DMS53 (cell line): ENCODE measurements around the gene CELF1.
"Not testable (repeated sequence)": the region's sequence is repeated elsewhere in the genome, so short reads cannot be mapped to it uniquely, and the experiment has no call there.

ENCODE experiments used
- DNase-seq: peaks from one replicate; lab custom pipeline; 2025; lab: John Stamatoyannopoulos, UW

CELF1 gene

GRCh38 chr11:47538741-47539565, 14.0 kb downstream of the CELF1 start:
- DNase-seq, result peak; percentile 28

- no peak for DNase-seq
Measured at GRCh38 chr11:47536915-47537314, 16.0 kb downstream of the CELF1 start.

GRCh38 chr11:47534704-47535251, 18.2 kb downstream of the CELF1 start:
- DNase-seq, result no peak

GRCh38 chr11:47533690-47534151, 19.2 kb downstream of the CELF1 start:
- no peak for DNase-seq

- peak; percentile 41 for DNase-seq
Measured at GRCh38 chr11:47532597-47533213, 20.2 kb downstream of the CELF1 start.

- no peak for DNase-seq
Measured at GRCh38 chr11:47531666-47532065, 21.3 kb downstream of the CELF1 start.

- not testable (repeated sequence) for DNase-seq
Measured at GRCh38 chr11:47530721-47531120, 22.2 kb downstream of the CELF1 start.

- no peak for DNase-seq
Measured at GRCh38 chr11:47529951-47530350, 23.0 kb downstream of the CELF1 start.

GRCh38 chr11:47527186-47527585, 25.7 kb downstream of the CELF1 start:
- no peak for DNase-seq

GRCh38 chr11:47526032-47526431, 26.9 kb downstream of the CELF1 start:
- DNase-seq, result not testable (repeated sequence)

GRCh38 chr11:47524291-47524874, 28.5 kb downstream of the CELF1 start:
- peak; percentile 63 for DNase-seq

GRCh38 chr11:47523490-47524225, 29.3 kb downstream of the CELF1 start:
- peak; percentile 67 for DNase-seq

- no peak for DNase-seq
Measured at GRCh38 chr11:47518212-47518964, 34.5 kb downstream of the CELF1 start.

GRCh38 chr11:47516984-47517853, 35.7 kb downstream of the CELF1 start:
- DNase-seq, result no peak

GRCh38 chr11:47516155-47516554, 36.8 kb downstream of the CELF1 start:
- DNase-seq, result no peak

GRCh38 chr11:47514825-47515647, 37.9 kb downstream of the CELF1 start:
- DNase-seq, result peak; percentile 11

- no peak for DNase-seq
Measured at GRCh38 chr11:47512701-47513100, 40.2 kb downstream of the CELF1 start.

- no peak for DNase-seq
Measured at GRCh38 chr11:47511917-47512316, 41.0 kb downstream of the CELF1 start.

GRCh38 chr11:47510209-47510608, 42.7 kb downstream of the CELF1 start:
- DNase-seq, result no peak
